Lower leg skin (tissue), 4 donors: ENCODE measurements around the gene DIS3L2. TPM values are rescaled to one million over a fixed set of nuclear protein-coding genes. Genes with fewer than 3 reads are reported as not detected.

Experiments
- DNase-seq, 2 donors: peaks; one replicate each; pipeline ENCODE4 v3.0.0-alpha.2; 2019; ENCODE audit warnings: low spot score in 2 of 2
- H3K4me3 ChIP-seq: fragments of 200-600 bp; sonication (generic); 2 replicates; pipeline ENCODE4 v1.5.1; 2017; ENCODE audit warnings: mild to moderate bottlenecking, low read depth; ENCODE audit not compliant: poor library complexity, severe bottlenecking
- CTCF ChIP-seq, 3 donors: fragments of 450-650 bp; IDR thresholded peaks; one replicate each; pipeline ENCODE4 v1.5.1; 2016; ENCODE audit warnings: antibody characterized with exemption in 3 of 3, mild to moderate bottlenecking in 3 of 3, moderate library complexity in 2 of 3
- POLR2A ChIP-seq, 2 donors: fragments of 450-650 bp; IDR thresholded peaks; one replicate each; pipeline ENCODE4 v1.6.1; 2016 to 2017; ENCODE audit warnings: antibody characterized with exemption in 2 of 2, mild to moderate bottlenecking in 1 of 2, moderate library complexity in 1 of 2
- WGBS, 2 donors: methylation state at CpG; one replicate each; pipeline ENCODE4 v1.1.5; 2018; 5-methylcytosine and 5-hydroxymethylcytosine counted together
- intact Hi-C: fragments of 100-400 bp; cut with DNase I; formaldehyde crosslinking; loops from one replicate; pipeline ENCODE4 v1.15.0; 2023; ENCODE audit warnings: low total_unique reads
- total RNA-seq, 4 donors: library from RNA; depleted of rRNA; stranded (reverse); fragments of >200 nt; gene quantifications; one replicate each; pipeline ENCODE4 v1.1.0, GENCODE V29; 2016

DIS3L2 gene
- total RNA-seq, 4 donors from 2014 or later = 26.4 to 39.0 (median 34.4) TPM

- intact Hi-C loops = no loop called here
- TF ChIP-seq POLR2A (IDR thresholded peaks at IDR 0.05) (no peak), CTCF (IDR thresholded peaks at IDR 0.05) (no peak)
- DNase-seq = no peak
- H3K4me3 ChIP-seq = no peak overlapping the region
- 87 to 88% methylated on average over 23 of the region's 23 CpGs for WGBS, 2 donors
Measured at GRCh38 chr2:232339121-232340081, 377.9 kb downstream of the DIS3L2 start.

DNA sequence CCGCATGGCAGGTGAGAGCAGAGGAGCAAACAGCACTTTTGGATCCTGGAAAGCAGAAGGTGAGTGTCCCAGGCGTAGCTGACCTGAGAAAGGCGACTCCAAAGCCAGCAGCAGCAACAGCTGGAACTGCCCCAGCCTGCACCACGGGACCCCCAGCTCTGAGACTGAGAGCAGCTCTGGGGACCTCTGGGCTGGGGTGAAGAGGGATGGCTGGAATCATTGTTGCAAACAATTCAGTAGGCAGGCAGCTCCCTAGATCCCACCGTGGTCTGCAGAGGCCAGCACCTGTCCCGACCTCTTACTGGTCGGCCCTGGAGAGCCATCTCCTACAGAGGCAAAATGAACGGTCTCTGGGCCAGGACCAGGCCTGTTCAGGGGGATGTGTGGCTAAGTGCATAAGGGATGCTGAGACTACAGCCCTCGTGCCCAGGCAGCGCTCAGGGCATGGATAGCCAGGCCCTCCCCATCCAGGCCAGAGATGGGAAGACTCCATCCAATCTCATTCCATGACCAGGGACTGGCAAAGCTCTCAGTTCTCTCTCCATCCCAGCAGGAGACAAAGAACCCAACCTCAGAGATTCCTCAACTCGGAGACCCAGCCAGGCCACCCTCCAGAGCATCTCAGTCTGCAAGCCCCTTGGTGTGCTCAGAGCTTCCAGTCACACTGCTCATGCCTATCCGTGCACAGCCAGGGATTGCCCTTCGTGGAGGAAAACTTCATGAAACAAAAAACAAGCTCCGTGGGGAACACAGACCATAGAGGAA lies 378.8 kb downstream of the DIS3L2 start:
- DNase-seq = peak in 1 of 2 donors; percentile 82
- no peak for TF ChIP-seq CTCF (IDR thresholded peaks at IDR 0.05)
- H3K4me3 ChIP-seq = no peak overlapping the region
- intact Hi-C loops = no loop called here
- WGBS, 2 donors = 88 to 91% methylated on average over 10 to 14 of the region's 14 CpGs

GRCh38 chr2:232341061-232341738 lies 379.7 kb downstream of the DIS3L2 start:
- no peak overlapping the region for H3K4me3 ChIP-seq
- WGBS, 2 donors = 86 to 87% methylated on average over 17 of the region's 17 CpGs
- TF ChIP-seq CTCF (IDR thresholded peaks at IDR 0.05) = no peak
- TF ChIP-seq POLR2A (IDR thresholded peaks at IDR 0.05) = no peak
- intact Hi-C loops = no loop called here
- no peak for DNase-seq

GRCh38 chr2:232341739-232342126 lies 380.2 kb downstream of the DIS3L2 start:
- DNase-seq = no peak
- 73 to 91% methylated on average over 4 of the region's 4 CpGs for WGBS, 2 donors

More at GRCh38 chr2:232341739-232342126, 380.2 kb downstream of the DIS3L2 start:
- intact Hi-C loops = no loop called here
- TF ChIP-seq CTCF (IDR thresholded peaks at IDR 0.05) (no peak), POLR2A (IDR thresholded peaks at IDR 0.05) (no peak)
- H3K4me3 ChIP-seq = no peak overlapping the region
